Stimulated activated CD4-positive, alpha-beta T cell treated with anti-CD3 and anti-CD28 coated beads, TNF-alpha, amount 100 ng/mL, for 48 hours (primary cell): ENCODE measurements around the gene CFAP68.
"Not testable (repeated sequence)": the region's sequence is repeated elsewhere in the genome, so short reads cannot be mapped to it uniquely, and the experiment has no call there.

ENCODE experiments used
- DNase-seq, 3 donors: peaks; one replicate each; pipeline ENCODE4 v3.0.0-alpha.2; 2020; ENCODE audit warnings: low read depth in 3 of 3

Gene CFAP68

DNA sequence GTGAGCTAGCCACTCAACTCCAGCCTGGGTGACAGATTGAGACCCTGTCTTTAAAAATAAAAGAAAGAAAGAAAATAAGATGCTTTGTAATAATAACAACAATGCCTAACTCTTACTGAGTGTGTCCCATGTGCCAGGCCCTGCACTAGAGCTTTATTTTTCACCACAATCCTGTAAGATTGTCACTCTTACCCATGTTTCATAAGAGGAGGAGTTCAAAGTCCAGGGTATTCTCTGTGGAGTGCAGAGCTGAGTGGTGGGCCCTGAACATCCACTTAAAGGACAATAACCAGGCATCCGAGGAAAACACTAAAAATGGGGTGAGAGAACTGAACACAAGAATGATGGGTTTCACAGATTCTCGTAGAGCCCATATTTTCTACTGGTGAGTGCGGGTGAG is 38.4 kb downstream of the CFAP68 start:
- no peak for DNase-seq

DNA sequence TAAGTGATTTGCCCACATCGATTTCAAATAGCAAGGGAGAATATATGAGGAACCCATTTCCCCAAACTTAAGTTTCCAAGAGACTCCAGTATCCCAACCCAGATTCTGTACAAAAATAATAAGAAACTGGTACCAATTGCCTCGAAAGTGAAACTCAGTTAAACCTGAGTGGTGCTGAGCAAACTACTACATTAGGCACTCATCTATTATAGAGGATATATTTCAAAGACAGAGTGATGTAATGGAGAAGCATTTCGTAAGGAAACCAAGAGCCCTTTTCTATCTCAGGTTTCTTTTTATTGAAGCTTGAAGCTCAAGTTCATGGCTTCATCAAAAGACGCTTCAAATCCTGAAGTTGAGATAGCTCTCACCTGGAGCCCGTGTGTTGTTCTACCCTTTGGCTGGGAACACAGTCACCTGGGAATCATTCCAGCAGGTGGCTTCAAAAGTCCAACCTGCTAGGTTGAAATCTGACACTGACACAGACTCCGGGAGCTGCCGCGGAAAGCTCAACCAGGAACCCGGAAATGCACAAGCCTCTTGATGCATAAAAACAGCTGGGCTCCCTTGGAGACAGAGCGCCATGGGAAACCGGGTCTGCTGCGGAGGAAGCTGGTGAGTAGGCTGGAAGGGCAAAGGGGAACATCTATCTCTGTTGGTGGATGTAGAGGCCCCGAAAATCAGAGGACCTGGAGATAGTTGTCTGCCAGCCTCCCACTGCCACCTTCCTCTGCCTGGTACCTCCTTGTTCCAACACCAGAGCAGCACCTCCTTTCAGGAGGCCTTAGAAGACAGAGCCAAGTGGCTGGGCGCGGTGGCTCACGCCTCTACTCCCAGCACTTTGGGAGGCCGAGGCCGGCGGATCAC is 39.3 kb downstream of the CFAP68 start, which contains the start of gene C11orf52:
Gene C11orf52 (plus strand): TSS at position 524 of the 867 bp plus-strand sequence. CDS start 60 bp downstream, at position 584.
- no peak for DNase-seq

GRCh38 chr11:111920908-111921307 is 41.6 kb downstream of the CFAP68 start:
- DNase-seq: no peak

DNA sequence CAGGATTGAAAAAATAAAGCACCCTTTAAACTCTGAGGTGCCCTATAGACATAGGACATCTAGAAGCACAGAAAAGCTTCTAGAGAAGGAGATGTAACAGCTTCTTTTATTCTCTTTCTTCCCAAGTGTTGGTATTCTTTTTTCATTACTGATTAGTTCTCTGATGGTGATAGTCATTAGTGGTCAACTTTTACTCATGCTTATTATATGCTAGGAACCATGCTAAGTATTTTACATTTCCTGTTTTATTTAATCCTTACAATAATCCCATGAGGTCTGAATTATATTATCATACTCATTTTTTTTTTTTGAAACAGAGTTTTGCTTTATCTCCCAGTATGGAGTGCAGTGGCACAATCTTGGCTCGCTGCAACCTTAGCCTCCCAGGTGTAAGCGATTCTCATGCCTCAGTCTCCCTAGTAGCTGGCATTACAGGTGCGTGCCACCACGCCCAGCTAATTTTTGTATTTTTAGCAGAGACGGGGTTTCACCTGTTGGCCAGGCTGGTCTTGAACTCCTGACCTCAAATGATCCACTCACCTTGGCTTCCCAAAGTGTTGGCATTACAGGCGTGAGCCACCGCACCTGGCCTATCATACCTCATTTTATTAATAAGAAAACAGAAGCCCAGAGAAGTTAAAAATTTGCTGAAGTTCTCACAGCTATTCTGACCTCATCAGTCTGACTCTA is 42.3 kb downstream of the CFAP68 start:
- DNase-seq: no peak

DNA sequence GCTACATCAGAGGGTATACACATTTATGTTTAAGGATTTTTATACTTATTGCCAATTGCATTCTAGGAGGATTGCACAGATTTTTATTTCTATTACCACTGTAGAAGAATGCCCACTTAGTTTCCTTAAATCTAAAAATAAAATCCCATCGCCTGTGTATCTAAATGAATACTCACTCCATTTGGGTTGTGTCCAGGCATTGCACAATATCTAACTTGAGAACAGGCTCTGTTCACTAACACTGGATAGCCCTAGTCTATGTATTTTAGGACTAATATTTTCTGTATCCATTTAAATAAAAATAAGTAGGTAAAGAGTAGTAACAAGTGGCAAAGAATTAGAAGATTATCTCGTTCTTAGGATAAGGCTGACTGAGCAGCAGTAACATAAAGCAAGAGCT is 43.5 kb downstream of the CFAP68 start:
- DNase-seq: no peak

DNA sequence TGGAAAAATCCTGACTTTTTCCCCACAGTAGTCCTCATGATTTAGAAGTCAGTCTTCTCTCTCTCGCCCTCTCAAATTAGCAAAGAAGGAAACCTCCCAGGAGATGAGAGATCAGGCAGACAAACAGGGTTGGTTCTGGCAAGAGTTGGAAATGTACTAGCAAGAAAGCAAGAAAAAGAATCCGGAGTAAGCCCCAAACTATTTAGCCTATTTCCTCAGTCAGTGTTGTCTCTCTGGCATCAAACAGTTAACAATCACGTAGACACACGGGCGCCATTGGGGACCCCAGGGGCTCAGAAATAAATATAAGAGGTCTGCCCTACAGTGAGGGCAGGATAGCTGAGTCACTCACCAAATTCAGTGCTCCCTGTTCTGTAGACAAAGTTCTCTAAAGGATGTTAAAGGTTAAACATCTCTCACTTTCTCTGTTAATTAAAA is 44.0 kb downstream of the CFAP68 start:
- no peak for DNase-seq

GRCh38 chr11:111923951-111924350 is 44.6 kb downstream of the CFAP68 start:
- no peak for DNase-seq

GRCh38 chr11:111925953-111926352 is 46.6 kb downstream of the CFAP68 start:
- DNase-seq: no peak

DNA sequence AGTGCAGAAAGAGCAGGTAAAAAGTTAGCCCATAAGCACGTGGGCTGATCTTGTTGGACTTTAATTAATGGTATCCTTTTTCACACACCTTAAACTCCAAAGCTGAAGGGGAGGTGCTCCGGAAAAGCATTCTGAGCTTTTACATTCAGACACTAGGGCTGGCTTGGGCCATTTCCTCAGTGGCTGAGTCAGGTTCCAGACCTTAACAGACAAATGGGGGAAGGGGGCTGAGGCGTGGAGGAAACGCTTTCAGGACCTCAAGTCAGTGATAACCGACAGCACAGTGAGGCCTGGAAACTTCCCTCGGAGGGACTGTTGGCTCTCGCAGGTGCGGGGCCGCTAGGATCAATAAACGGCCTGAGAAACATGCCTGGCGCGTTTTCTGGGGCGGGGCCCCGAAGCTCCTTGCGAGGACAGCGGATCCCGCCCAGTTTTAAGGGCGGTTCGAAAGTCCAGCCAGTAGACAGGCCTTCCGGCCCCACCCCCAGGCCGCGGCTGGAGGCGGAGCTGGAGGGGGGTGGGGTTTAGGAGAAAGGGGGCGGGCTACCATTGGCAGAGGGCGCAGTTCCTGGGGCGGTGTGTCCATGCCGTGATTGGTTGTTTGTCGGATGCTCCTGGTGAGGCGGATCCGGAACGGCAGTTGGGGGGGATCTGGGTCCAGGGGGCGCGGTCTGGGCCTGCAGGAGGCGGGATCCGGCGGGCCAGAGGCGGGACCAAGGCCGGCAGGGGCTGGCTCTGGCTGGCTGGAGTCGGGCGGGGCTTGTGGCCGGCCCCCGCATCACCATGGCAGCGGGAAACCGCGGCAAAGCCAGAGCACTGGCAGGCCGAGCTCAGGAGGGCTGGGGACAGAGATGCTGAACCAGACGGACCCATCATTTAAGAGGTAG is 47.4 kb downstream of the CFAP68 start:
- DNase-seq: peak; percentile 86 to 93 (median 91)

DNA sequence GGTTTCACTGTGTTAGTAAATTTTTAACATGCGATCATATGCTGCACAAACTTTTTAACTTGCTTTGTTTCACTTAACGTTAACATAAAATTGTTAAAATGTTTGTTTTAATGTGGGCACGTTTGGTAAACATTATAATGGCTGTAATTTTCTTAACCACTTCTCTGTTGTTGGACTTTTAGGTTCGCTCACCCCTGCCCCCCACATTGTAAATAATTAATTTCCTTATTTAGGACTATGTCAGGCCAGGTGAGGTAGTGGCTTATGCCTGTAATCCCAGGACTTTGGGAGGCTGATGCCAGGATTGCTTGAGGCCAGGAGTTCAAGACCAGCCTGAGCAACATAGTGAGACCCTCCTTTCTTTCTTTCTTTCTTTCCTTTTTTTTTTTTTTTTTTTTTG is 51.1 kb downstream of the CFAP68 start:
- no peak for DNase-seq

- no peak for DNase-seq
Measured at GRCh38 chr11:111932611-111932950, 53.2 kb downstream of the CFAP68 start.

DNA sequence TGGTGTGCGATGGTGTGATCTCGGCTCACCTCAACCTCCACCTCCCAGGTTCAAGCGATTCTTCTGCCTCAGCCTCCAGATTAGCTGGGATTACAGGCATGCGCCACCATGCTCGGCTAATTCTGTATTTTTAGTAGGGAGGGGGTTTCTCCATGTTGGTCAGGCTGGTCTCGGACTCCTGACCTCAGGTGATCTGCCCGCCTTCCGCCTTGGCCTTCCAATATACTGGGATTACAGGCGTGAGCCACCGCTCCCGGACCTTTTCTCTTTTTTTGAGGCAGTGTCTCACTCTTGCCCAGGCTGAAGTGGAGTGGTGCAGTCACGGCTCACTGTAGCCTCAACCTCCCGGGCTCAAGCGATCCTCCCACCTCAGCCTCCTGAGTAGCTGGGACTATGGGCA is 53.8 kb downstream of the CFAP68 start:
- not testable (repeated sequence) for DNase-seq

DNA sequence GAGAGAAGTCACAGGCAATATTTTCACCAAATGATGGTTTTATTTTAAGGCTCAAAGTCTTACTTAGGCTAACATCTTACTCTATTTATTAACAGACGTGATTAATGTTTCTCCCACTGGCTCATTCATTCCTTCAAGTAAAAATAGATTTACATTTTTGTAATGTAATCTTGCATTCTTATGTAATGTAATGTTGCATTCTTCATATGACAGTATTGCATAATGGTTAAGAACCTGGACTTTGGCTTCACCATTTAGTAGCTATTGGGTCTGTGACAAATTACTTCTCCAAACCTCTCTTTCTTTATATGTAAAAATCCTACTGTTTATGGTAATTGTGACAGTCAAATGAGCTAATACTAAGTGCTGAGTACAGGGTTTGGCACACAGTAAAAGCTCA is 54.5 kb downstream of the CFAP68 start:
- no peak for DNase-seq

GRCh38 chr11:111934306-111934705 is 55.0 kb downstream of the CFAP68 start:
- no peak for DNase-seq
